ENCODE measurements around the gene KLK4. TPM values are rescaled to one million over a fixed set of nuclear protein-coding genes. Genes with fewer than 3 reads are reported as not detected.
A peak's percentile ranks its signal among the peaks of the same experiment; 100 is the strongest.

The KLK4 gene
- total and polyA plus RNA-seq, 9 of the 15 experiments (the other 6 are each of a cell fraction or from before 2014, with no cell fraction given) = not detected

DNA sequence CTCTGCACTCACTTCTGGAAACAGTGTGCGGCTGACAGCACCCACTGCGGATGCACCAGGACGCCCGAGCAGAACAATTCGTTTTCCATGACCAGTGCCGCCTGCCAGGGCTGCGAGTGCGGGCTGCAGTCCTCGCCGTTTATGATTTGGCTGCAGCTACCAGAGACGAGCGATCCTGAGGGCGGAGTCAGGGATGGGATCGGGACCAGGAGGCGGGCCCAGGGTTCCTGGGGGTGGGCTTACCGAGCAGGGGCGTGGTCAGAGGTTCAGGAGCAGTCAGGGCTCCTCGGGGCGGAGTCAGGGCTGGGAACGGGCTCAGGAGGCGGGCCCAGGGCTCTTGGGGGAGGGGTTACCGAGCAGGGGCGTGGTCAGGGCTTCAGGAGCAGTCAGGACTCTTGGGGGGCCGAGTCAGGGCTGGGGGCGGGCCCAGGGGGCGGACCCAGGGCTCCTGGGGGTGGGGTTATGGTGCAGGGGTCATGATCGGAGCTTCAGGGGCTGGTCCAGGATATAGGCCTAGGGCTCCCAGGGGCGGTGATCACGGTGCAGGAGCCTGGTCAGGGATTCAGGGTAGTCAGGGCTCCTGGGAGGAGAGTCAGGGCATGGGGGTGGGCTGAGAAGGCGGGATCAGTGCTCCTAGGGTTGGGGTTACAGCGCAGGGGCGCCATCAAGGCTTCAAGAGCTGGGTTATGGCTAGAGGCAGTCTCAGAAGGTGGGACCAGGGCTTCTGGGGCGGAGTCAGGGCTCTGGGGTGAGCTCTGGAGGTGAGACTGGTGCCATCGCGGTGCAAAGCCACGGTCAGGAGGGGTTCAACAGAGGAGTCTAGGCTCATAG lies 1.7 kb downstream of the KLK4 start:
- FAIRE-seq (peak; percentile 93), DNase-seq (ENCODE audit: extremely low read depth in 1 of 4, low spot score in 3 of 4) (peak; percentile 93 to 99 (median 98)), ATAC-seq (peak; percentile 99)
- BruUV-seq (replicated peaks) = no TSS peak
- no peaks in the 10 kb centered on the region for H3K36me3 ChIP-seq (ENCODE audit: control insufficient read depth, insufficient read depth, low read length)
- peak overlapping the region; percentile 47; the same call in 1 of the 2 replicates for H2AFZ ChIP-seq (ENCODE audit: low read depth, low read length)
- H3K27ac ChIP-seq (ENCODE audit: extremely low read depth, low read depth, low read length) = no peak overlapping the region
- 5% methylated on average over 31 of the region's 36 CpGs for WGBS (ENCODE audit: insufficient coverage, low coverage, missing lambda C conversion rate)
- peaks cover 0 to 28% of the 10 kb centered on the region in 2 experiments; a peak in 3 of 5 replicates for H3K4me1 ChIP-seq (replicated peaks in 1 of 2; ENCODE audit: control insufficient read depth in 2 of 2, insufficient read depth in 2 of 2, low read length in 2 of 2)
- in situ Hi-C loops (cut with MboI) = loop anchor here (10.0 kb wide), 1 partner anchor 375 kb away; no protein-coding TSS in a partner anchor
- H4K20me1 ChIP-seq (replicated peaks; ENCODE audit: control insufficient read depth, insufficient read depth, low read length) = peaks cover 3% of the 10 kb centered on the region; the same call in 1 of the 2 replicates
- no peaks in the 10 kb centered on the region for H3K9me1 ChIP-seq (ENCODE audit: control insufficient read depth, insufficient read depth, low read length)
- peaks cover 24 to 46% of the 10 kb centered on the region in 2 experiments; a peak in 4 of 5 replicates for H3K27me3 ChIP-seq (ENCODE audit: control insufficient read depth in 2 of 2, insufficient read depth in 2 of 2, low read length in 2 of 2)
- H3K79me2 ChIP-seq (ENCODE audit: control insufficient read depth, insufficient read depth, low read length) = no peaks in the 10 kb centered on the region
- H3K9me3 ChIP-seq (replicated peaks; ENCODE audit: control insufficient read depth, insufficient read depth, low read depth, low read length) = no peaks in the 10 kb centered on the region
- POLR2A ChIA-PET = interaction anchor here (0.5 to 2.0 kb wide), 10 partner anchors 13 to 471 kb away, joined by 3 to 5 read pairs (median 3); no protein-coding TSS in a partner anchor
- peak overlapping the region; percentile 56; the same call in 1 of the 2 replicates for H3K4me2 ChIP-seq (ENCODE audit: insufficient read depth, low read length)
- peak overlapping the region; percentile 19; the same call in 1 of the 2 replicates for H3K4me3 ChIP-seq
- intact Hi-C loops (cut with micrococcal nuclease) = no loop called here
- peak overlapping the region in 1 of 2 experiments; percentile 73; a peak in 1 of 4 replicates for H3K9ac ChIP-seq (ENCODE audit: insufficient read depth in 1 of 2, low read depth in 2 of 2, low read length in 2 of 2)
- CTCF ChIA-PET (ENCODE audit: low intra/inter-chr PET ratio) = interaction anchor here (0.7 kb wide), 1 partner anchor 13 kb away, joined by 3 read pairs; no protein-coding TSS in a partner anchor
- TF ChIP-seq ZBTB5 (IDR thresholded peaks at IDR 0.05) = no peak
- TF ChIP-seq ZNF384 (IDR thresholded peaks at IDR 0.05; ENCODE audit: low read depth, low read length) = no peak
- no peak for TF ChIP-seq TSC22D4 (tag; IDR thresholded peaks at IDR 0.05)
- no peak for TF ChIP-seq ZNF436 (CRISPR knock-in tag; IDR thresholded peaks at IDR 0.05)
- TF ChIP-seq SRSF7 (optimal IDR thresholded peaks at IDR 0.05; ENCODE audit: low read depth, low read length) = no peak
- TF ChIP-seq MBD2 (IDR thresholded peaks at IDR 0.05; ENCODE audit: borderline replicate concordance, low read depth) = no peak
- no peak for TF ChIP-seq RAD51 (IDR thresholded peaks at IDR 0.05; ENCODE audit: borderline replicate concordance, low read depth)
- peak; percentile 77; the same call in 1 of the 2 replicates for TF ChIP-seq HDGF (IDR thresholded peaks at IDR 0.05)
- TF ChIP-seq, protein P1, sequence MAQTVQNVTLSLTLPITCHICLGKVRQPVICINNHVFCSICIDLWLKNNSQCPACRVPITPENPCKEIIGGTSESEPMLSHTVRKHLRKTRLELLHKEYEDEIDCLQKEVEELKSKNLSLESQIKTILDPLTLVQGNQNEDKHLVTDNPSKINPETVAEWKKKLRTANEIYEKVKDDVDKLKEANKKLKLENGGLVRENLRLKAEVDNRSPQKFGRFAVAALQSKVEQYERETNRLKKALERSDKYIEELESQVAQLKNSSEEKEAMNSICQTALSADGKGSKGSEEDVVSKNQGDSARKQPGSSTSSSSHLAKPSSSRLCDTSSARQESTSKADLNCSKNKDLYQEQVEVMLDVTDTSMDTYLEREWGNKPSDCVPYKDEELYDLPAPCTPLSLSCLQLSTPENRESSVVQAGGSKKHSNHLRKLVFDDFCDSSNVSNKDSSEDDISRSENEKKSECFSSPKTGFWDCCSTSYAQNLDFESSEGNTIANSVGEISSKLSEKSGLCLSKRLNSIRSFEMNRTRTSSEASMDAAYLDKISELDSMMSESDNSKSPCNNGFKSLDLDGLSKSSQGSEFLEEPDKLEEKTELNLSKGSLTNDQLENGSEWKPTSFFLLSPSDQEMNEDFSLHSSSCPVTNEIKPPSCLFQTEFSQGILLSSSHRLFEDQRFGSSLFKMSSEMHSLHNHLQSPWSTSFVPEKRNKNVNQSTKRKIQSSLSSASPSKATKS (CRISPR knock-in tag; IDR thresholded peaks at IDR 0.05) = no peak
- no peak for TF ChIP-seq ZNF174 (CRISPR knock-in tag; IDR thresholded peaks at IDR 0.05)
- TF ChIP-seq ASH1L (IDR thresholded peaks at IDR 0.05; ENCODE audit: borderline replicate concordance, low read depth, partially characterized antibody) = no peak
- TF ChIP-seq NONO (IDR thresholded peaks at IDR 0.05; ENCODE audit: low read depth in 2 of 2, low read length in 1 of 2) = no peak
- no peak for TF ChIP-seq POLR2A (conservative IDR thresholded peaks at IDR 0.05)
- TF ChIP-seq CXXC5 (CRISPR knock-in tag; IDR thresholded peaks at IDR 0.05) = 0 out of 2 replicates have a peak, but pooled peaks have one; percentile 16
- TF ChIP-seq RHOXF2B (CRISPR knock-in tag; conservative IDR thresholded peaks at IDR 0.05) = no peak
- TF ChIP-seq RBM22 (IDR thresholded peaks at IDR 0.05; ENCODE audit: low read depth, low read length, poor library complexity, severe bottlenecking) = no peak
- no peak for TF ChIP-seq PML (IDR thresholded peaks at IDR 0.05; ENCODE audit: low read length)
- 0 out of 2 replicates have a peak, but pooled peaks have one; percentile 18 for TF ChIP-seq ZBTB7A (IDR thresholded peaks at IDR 0.05; ENCODE audit: borderline replicate concordance, control insufficient read depth, low read depth, low read length)
- no peak for TF ChIP-seq MAZ (CRISPR knock-in tag; conservative IDR thresholded peaks at IDR 0.05 in 1 of 2, IDR thresholded peaks at IDR 0.05 in 1 of 2)

All from K562 (cell line).